ENCODE measurements around the gene PLD3. TPM values are rescaled to one million over a fixed set of nuclear protein-coding genes. Genes with fewer than 3 reads are reported as not detected.
A peak's percentile ranks its signal among the peaks of the same experiment; 100 is the strongest.

The PLD3 gene
- total RNA-seq, 2 donors from 2014 or later: 155 to 162 TPM

GRCh38 chr19:40415768-40416167 is 67.3 kb downstream of the PLD3 start:
- no peak overlapping the region for H3K27ac ChIP-seq
- no peaks in the 10 kb centered on the region for H3K36me3 ChIP-seq (replicated peaks in 1 of 2; ENCODE audit: insufficient read depth in 1 of 2, low read depth in 2 of 2)
- TF ChIP-seq POLR2A (IDR thresholded peaks at IDR 0.05) (no peak), CTCF (IDR thresholded peaks at IDR 0.05) (no peak)
- H3K4me1 ChIP-seq: no peaks in the 10 kb centered on the region
- DNase-seq (no peak), ATAC-seq (no peak)
- 96 to 100% methylated on average over 2 of the region's 2 CpGs for WGBS, 2 donors
- intact Hi-C loops (cut with DNase I): no loop called here
- no peaks in the 10 kb centered on the region for H3K27me3 ChIP-seq
- no peaks in the 10 kb centered on the region for H3K9me3 ChIP-seq
- no peak overlapping the region for H3K4me3 ChIP-seq

GRCh38 chr19:40416918-40417642 is 68.6 kb downstream of the PLD3 start:
- no peaks in the 10 kb centered on the region for H3K27me3 ChIP-seq
- peaks cover 9% of the 10 kb centered on the region for H3K4me1 ChIP-seq
- H3K27ac ChIP-seq: peak overlapping the region in 2 of 4 donors; percentile 33 to 52
- DNase-seq (peak in 2 of 4 donors; percentile 32 to 38), ATAC-seq (no peak)
- 54 to 68% methylated on average over 13 to 14 of the region's 16 CpGs for WGBS, 2 donors
- intact Hi-C loops (cut with DNase I): no loop called here
- no peak for TF ChIP-seq POLR2A (IDR thresholded peaks at IDR 0.05)
- no peak for TF ChIP-seq CTCF (IDR thresholded peaks at IDR 0.05)
- H3K4me3 ChIP-seq: no peak overlapping the region
- H3K9me3 ChIP-seq: no peaks in the 10 kb centered on the region
- no peaks in the 10 kb centered on the region for H3K36me3 ChIP-seq (replicated peaks in 1 of 2; ENCODE audit: insufficient read depth in 1 of 2, low read depth in 2 of 2)

- Histone ChIP-seq H3K4me3 (no peak overlapping the region), H3K4me1 (peaks cover 9% of the 10 kb centered on the region), H3K9me3 (no peaks in the 10 kb centered on the region), H3K36me3 (replicated peaks in 1 of 2; ENCODE audit: insufficient read depth in 1 of 2, low read depth in 2 of 2) (no peaks in the 10 kb centered on the region), H3K27ac (peak overlapping the region in 2 of 4 donors; percentile 33 to 52), H3K27me3 (no peaks in the 10 kb centered on the region)
- ATAC-seq: no peak
- 67 to 73% methylated on average over 4 of the region's 4 CpGs for WGBS, 2 donors
- intact Hi-C loops (cut with DNase I): no loop called here
- DNase-seq: no peak
- TF ChIP-seq CTCF (IDR thresholded peaks at IDR 0.05) (no peak), POLR2A (IDR thresholded peaks at IDR 0.05) (no peak)
These were observed 69.1 kb downstream of the PLD3 start for GRCh38 chr19:40417643-40417981.

- intact Hi-C loops (cut with DNase I): no loop called here
- Histone ChIP-seq H3K4me3 (no peak overlapping the region), H3K9me3 (no peaks in the 10 kb centered on the region), H3K4me1 (peaks cover 9% of the 10 kb centered on the region), H3K27me3 (no peaks in the 10 kb centered on the region), H3K36me3 (replicated peaks in 1 of 2; ENCODE audit: insufficient read depth in 1 of 2, low read depth in 2 of 2) (no peaks in the 10 kb centered on the region), H3K27ac (peak overlapping the region in 1 of 4 donors; percentile 52)
- TF ChIP-seq POLR2A (IDR thresholded peaks at IDR 0.05) (no peak), CTCF (IDR thresholded peaks at IDR 0.05) (no peak)
- DNase-seq (no peak), ATAC-seq (no peak)
- WGBS, 2 donors: 68 to 69% methylated on average over 2 to 3 of the region's 3 CpGs
These were observed 69.5 kb downstream of the PLD3 start for GRCh38 chr19:40418040-40418439.

- peaks cover 9% of the 10 kb centered on the region for H3K4me1 ChIP-seq
- DNase-seq (no peak), ATAC-seq (no peak)
- H3K27ac ChIP-seq: no peak overlapping the region
- TF ChIP-seq CTCF (IDR thresholded peaks at IDR 0.05): no peak
- TF ChIP-seq POLR2A (IDR thresholded peaks at IDR 0.05): no peak
- H3K9me3 ChIP-seq: no peaks in the 10 kb centered on the region
- 45 to 50% methylated on average over 3 to 5 of the region's 5 CpGs for WGBS, 2 donors
- H3K27me3 ChIP-seq: no peaks in the 10 kb centered on the region
- no peaks in the 10 kb centered on the region for H3K36me3 ChIP-seq (replicated peaks in 1 of 2; ENCODE audit: insufficient read depth in 1 of 2, low read depth in 2 of 2)
- intact Hi-C loops (cut with DNase I): no loop called here
- H3K4me3 ChIP-seq: no peak overlapping the region
These were observed 70.6 kb downstream of the PLD3 start for GRCh38 chr19:40419066-40419612.

Data from body of pancreas (tissue), 4 donors.